Upper lobe of left lung (tissue), 4 donors: ENCODE measurements around the gene OSTN.

ENCODE experiments used
- CTCF ChIP-seq, 6 experiments: fragments of 450-650 bp in 4 of 6; fragments of 200-600 bp in 2 of 6; sonication (generic) in 2 of 6; IDR thresholded peaks; one replicate each; pipeline ENCODE4 v1.5.1; 2016 to 2019; ENCODE audit warnings: antibody characterized with exemption in 6 of 6
- EP300 ChIP-seq, 4 donors: sonication (generic); formaldehyde crosslinking; IDR thresholded peaks; one replicate each; pipeline ENCODE4 v1.5.1; 2017; ENCODE audit warnings: antibody characterized with exemption in 4 of 4, control low read depth in 2 of 4
- POLR2A ChIP-seq, 4 donors: fragments of 450-650 bp; IDR thresholded peaks; one replicate each; pipeline ENCODE4 v1.5.1; 2016 to 2017; ENCODE audit warnings: antibody characterized with exemption in 4 of 4, mild to moderate bottlenecking in 2 of 4
- POLR2AphosphoS5 ChIP-seq, 2 donors: sonication (generic); formaldehyde crosslinking; IDR thresholded peaks; one replicate each; pipeline ENCODE4 v1.5.1; 2017; ENCODE audit warnings: antibody characterized with exemption in 2 of 2

- TF ChIP-seq POLR2A (IDR thresholded peaks at IDR 0.05), result no peak
- TF ChIP-seq CTCF (IDR thresholded peaks at IDR 0.05), result no peak
- TF ChIP-seq POLR2AphosphoS5 (IDR thresholded peaks at IDR 0.05), result no peak
- no peak for TF ChIP-seq EP300 (IDR thresholded peaks at IDR 0.05)
Measured at GRCh38 chr3:191158247-191158646, 40.8 kb upstream of the OSTN start.
